ENCODE results near the gene SERPINE2. TPM values are rescaled to one million over a fixed set of nuclear protein-coding genes. Genes with fewer than 3 reads are reported as not detected.

Gene SERPINE2
- total and polyA plus RNA-seq, 11 donors: 9.3 to 61.7 (median 22.1) TPM

GRCh38 chr2:224069172-224069571 lies 30.1 kb upstream of the SERPINE2 start:
- DNase-seq: peak in 4 of 5 donors; percentile 38 to 65 (median 56)
- ATAC-seq: peak in 1 of 4 donors; percentile 7
- H3K4me3 ChIP-seq: no peak overlapping the region
- peak overlapping the region in 4 of 12 donors; percentile 13 to 59 (median 49) for H3K27ac ChIP-seq
- 65 to 74% (median 70%) methylated on average over 6 of the region's 6 CpGs for WGBS, 4 donors
- H3K27me3 ChIP-seq: peaks cover 0 to 4% (median 0%) of the 10 kb centered on the region in 9 donors
- H3K9me3 ChIP-seq: no peaks in the 10 kb centered on the region
- no peaks in the 10 kb centered on the region for H3K36me3 ChIP-seq
- peaks cover 0 to 29% (median 0%) of the 10 kb centered on the region in 12 donors for H3K4me1 ChIP-seq
- intact Hi-C loops (cut with DNase I): no loop called here
- TF ChIP-seq CTCF (IDR thresholded peaks at IDR 0.05) (no peak), POLR2A (IDR thresholded peaks at IDR 0.05) (no peak)

GRCh38 chr2:224063298-224063648 lies 24.2 kb upstream of the SERPINE2 start:
- TF ChIP-seq CTCF (IDR thresholded peaks at IDR 0.05) (no peak), POLR2A (IDR thresholded peaks at IDR 0.05) (no peak)
- peaks cover 0 to 3% (median 0%) of the 10 kb centered on the region in 12 donors for H3K4me1 ChIP-seq
- ATAC-seq (no peak), DNase-seq (no peak)
- no peaks in the 10 kb centered on the region for H3K9me3 ChIP-seq
- peaks cover 0 to 4% (median 0%) of the 10 kb centered on the region in 9 donors for H3K27me3 ChIP-seq
- no peak overlapping the region for H3K27ac ChIP-seq
- WGBS, 4 donors: 90 to 95% (median 92%) methylated on average over 4 of the region's 4 CpGs
- no peak overlapping the region for H3K4me3 ChIP-seq
- no peaks in the 10 kb centered on the region for H3K36me3 ChIP-seq
- intact Hi-C loops (cut with DNase I): no loop called here

GRCh38 chr2:224062481-224063297 lies 23.6 kb upstream of the SERPINE2 start:
- no peak overlapping the region for H3K4me3 ChIP-seq
- intact Hi-C loops (cut with DNase I): no loop called here
- no peaks in the 10 kb centered on the region for H3K27me3 ChIP-seq
- DNase-seq (no peak), ATAC-seq (no peak)
- H3K9me3 ChIP-seq: no peaks in the 10 kb centered on the region
- TF ChIP-seq POLR2A (IDR thresholded peaks at IDR 0.05): no peak
- no peak for TF ChIP-seq CTCF (IDR thresholded peaks at IDR 0.05)
- H3K36me3 ChIP-seq: no peaks in the 10 kb centered on the region
- WGBS, 4 donors: 62 to 68% (median 66%) methylated on average over 5 of the region's 5 CpGs
- peaks cover 0 to 5% (median 0%) of the 10 kb centered on the region in 12 donors for H3K4me1 ChIP-seq
- H3K27ac ChIP-seq: peak overlapping the region in 1 of 12 donors; percentile 29

- no peaks in the 10 kb centered on the region for H3K27me3 ChIP-seq
- H3K36me3 ChIP-seq: no peaks in the 10 kb centered on the region
- TF ChIP-seq CTCF (IDR thresholded peaks at IDR 0.05) (no peak), POLR2A (IDR thresholded peaks at IDR 0.05) (no peak)
- no peak overlapping the region for H3K27ac ChIP-seq
- DNase-seq (no peak), ATAC-seq (no peak)
- WGBS, 4 donors: 66 to 87% (median 80%) methylated on average over 2 of the region's 2 CpGs
- H3K9me3 ChIP-seq: no peaks in the 10 kb centered on the region
- intact Hi-C loops (cut with DNase I): no loop called here
- peaks cover 0 to 5% (median 0%) of the 10 kb centered on the region in 12 donors for H3K4me1 ChIP-seq
- no peak overlapping the region for H3K4me3 ChIP-seq
Observed at GRCh38 chr2:224060783-224061482, 21.8 kb upstream of the SERPINE2 start.

All from heart left ventricle (tissue), 16 donors.